Muscle of back (tissue), 13 donors: ENCODE data around the gene PKN1. TPM values are rescaled to one million over a fixed set of nuclear protein-coding genes. Genes with fewer than 3 reads are reported as not detected.
"Not testable (repeated sequence)": the region's sequence is repeated elsewhere in the genome, so short reads cannot be mapped to it uniquely, and the experiment has no call there.

Experiments
- DNase-seq, 3 donors: peaks; one replicate each; pipeline versions ENCODE4 v3.0.0 to v3.0.0-alpha.2; 2013
- long read RNA-seq, 9 donors: transcript quantifications; one replicate each; lab custom pipeline, GENCODE V29; 2026
- polyA plus RNA-seq, 10 donors: library from polyadenylated mRNA; unstranded; fragments of 120-200 nt; gene quantifications; one replicate each; pipeline ENCODE4 v1.2.1, GENCODE V29; 2013; ENCODE audit not compliant: insufficient read length in 10 of 10

The PKN1 gene
- polyA plus RNA-seq, result 10 to 100 TPM; 50.7 to 78.8 (median 61.3) TPM
- long read RNA-seq, donor 1, transcript PKN1-201 (22 exons, 3,069 nt), result major isoform, 7 of 19 reads
- long read RNA-seq, donor 1, partial matches to known transcripts, result 12 of 19 reads
- long read RNA-seq, donor 1, other reads (novel, unspliced or antisense), result 0 of 19 reads
- long read RNA-seq, donor 2, partial matches to known transcripts, result 0 of 2 reads
- long read RNA-seq, donor 2, other reads (novel, unspliced or antisense), result 0 of 2 reads
- long read RNA-seq, donor 3, result 0 reads
- long read RNA-seq, donor 4, transcript PKN1-201 (22 exons, 3,069 nt), result major isoform, 10 of 10 reads
- long read RNA-seq, donor 4, partial matches to known transcripts, result 0 of 10 reads
- long read RNA-seq, donor 4, other reads (novel, unspliced or antisense), result 0 of 10 reads
- long read RNA-seq, donor 5, partial matches to known transcripts, result 12 of 12 reads
- long read RNA-seq, donor 5, other reads (novel, unspliced or antisense), result 0 of 12 reads
- long read RNA-seq, donor 6, transcript PKN1-201 (22 exons, 3,069 nt), result major isoform, 13 of 23 reads
- long read RNA-seq, donor 6, partial matches to known transcripts, result 10 of 23 reads
- long read RNA-seq, donor 6, other reads (novel, unspliced or antisense), result 0 of 23 reads
- long read RNA-seq, donor 7, partial matches to known transcripts, result 0 of 4 reads
- long read RNA-seq, donor 7, other reads (novel, unspliced or antisense), result 0 of 4 reads
- long read RNA-seq, donor 8, partial matches to known transcripts, result 280 of 313 reads
- long read RNA-seq, donor 8, other reads (novel, unspliced or antisense), result 31 of 313 reads
- long read RNA-seq, donor 9, partial matches to known transcripts, result 0 of 1 reads
- long read RNA-seq, donor 9, other reads (novel, unspliced or antisense), result 0 of 1 reads

GRCh38 chr19:14432791-14433553 lies at the start of gene PKN1:
Gene PKN1 (plus strand): TSS chr19:14433306. CDS start chr19:14433522, 216 bp downstream.
- peak in 2 of 3 donors; percentile 66 to 80 for DNase-seq

GRCh38 chr19:14383661-14384555 lies 49.2 kb upstream of the PKN1 start:
- DNase-seq, result peak in 1 of 3 donors; percentile 59

- DNase-seq, result no peak
These were observed 47.6 kb upstream of the PKN1 start for GRCh38 chr19:14385492-14385891.

- no peak for DNase-seq
These were observed 42.6 kb upstream of the PKN1 start for GRCh38 chr19:14390548-14390947.

- DNase-seq, result no peak
These were observed 41.8 kb upstream of the PKN1 start for GRCh38 chr19:14391156-14391821.

GRCh38 chr19:14393329-14393728 lies 39.8 kb upstream of the PKN1 start:
- no peak for DNase-seq

- no peak for DNase-seq
These were observed 38.9 kb upstream of the PKN1 start for GRCh38 chr19:14394167-14394566.

GRCh38 chr19:14395262-14395661 lies 37.8 kb upstream of the PKN1 start:
- no peak for DNase-seq

- DNase-seq, result no peak
These were observed 37.3 kb upstream of the PKN1 start for GRCh38 chr19:14395710-14396336.

- not testable (repeated sequence) for DNase-seq
These were observed 36.4 kb upstream of the PKN1 start for GRCh38 chr19:14396730-14397129.

- DNase-seq, result not testable (repeated sequence)
These were observed 35.9 kb upstream of the PKN1 start for GRCh38 chr19:14397168-14397567.

GRCh38 chr19:14400951-14401431 lies 32.1 kb upstream of the PKN1 start:
- DNase-seq, result no peak

- DNase-seq, result no peak
These were observed 31.5 kb upstream of the PKN1 start for GRCh38 chr19:14401468-14402195.

GRCh38 chr19:14402332-14403144 lies 30.6 kb upstream of the PKN1 start:
- DNase-seq, result no peak

GRCh38 chr19:14403145-14403930 lies 29.8 kb upstream of the PKN1 start:
- DNase-seq, result not testable (repeated sequence)

- DNase-seq, result no peak
These were observed 28.8 kb upstream of the PKN1 start for GRCh38 chr19:14404312-14404711.

GRCh38 chr19:14405380-14405757 lies 27.7 kb upstream of the PKN1 start:
- DNase-seq, result no peak
